22Rv1 (cell line): ENCODE measurements around the gene KPRP.

Experiments used
- CTCF ChIP-seq: fragments of 450-650 bp; IDR thresholded peaks from 2 replicates; pipeline ENCODE4 v1.5.1; 2017; ENCODE audit warnings: mild to moderate bottlenecking
- ZFX ChIP-seq: fragments of 450-650 bp; IDR thresholded peaks from 2 replicates; pipeline ENCODE4 v1.6.1; 2017; ENCODE audit warnings: antibody characterized with exemption, borderline replicate concordance

- TF ChIP-seq CTCF (no peak), ZFX (no peak)
These were observed at the start of gene KPRP for GRCh38 chr1:152757747-152758146.
